ENCODE data around the gene KCP.
A peak's percentile ranks its signal among the peaks of the same experiment; 100 is the strongest.

Gene KCP

GRCh38 chr7:128830231-128831177 is 80.0 kb downstream of the KCP start, which contains the start of gene FLNC:
Gene FLNC, plus strand, starts transcription at chr7:128830406. Its CDS starts 232 bp downstream, at chr7:128830638.
- peak within 1 kb of the TSS; percentile 69 for H3K4me3 ChIP-seq (ENCODE audit: low read depth, low read length)
- peak; percentile 71 for DNase-seq (ENCODE audit: low read depth)
- TF ChIP-seq CTCF (conservative IDR thresholded peaks at IDR 0.05; ENCODE audit: low read depth, low read length) = no peak

GRCh38 chr7:128829391-128830166 is 80.9 kb downstream of the KCP start:
- DNase-seq (ENCODE audit: low read depth) = peak; percentile 24

GRCh38 chr7:128827971-128828711 is 82.4 kb downstream of the KCP start:
- H3K4me3 ChIP-seq (ENCODE audit: low read depth, low read length) = no peak overlapping the region
- peak; percentile 74 for DNase-seq (ENCODE audit: low read depth)
- no peak for TF ChIP-seq CTCF (conservative IDR thresholded peaks at IDR 0.05; ENCODE audit: low read depth, low read length)

More at GRCh38 chr7:128829391-128830166, 80.9 kb downstream of the KCP start:
- peak overlapping the region; percentile 32 for H3K4me3 ChIP-seq (ENCODE audit: low read depth, low read length)
- TF ChIP-seq CTCF (conservative IDR thresholded peaks at IDR 0.05; ENCODE audit: low read depth, low read length) = no peak

GRCh38 chr7:128827248-128827958 is 83.1 kb downstream of the KCP start:
- no peak for TF ChIP-seq CTCF (conservative IDR thresholded peaks at IDR 0.05; ENCODE audit: low read depth, low read length)
- H3K4me3 ChIP-seq (ENCODE audit: low read depth, low read length) = no peak overlapping the region
- DNase-seq (ENCODE audit: low read depth) = peak; percentile 64

GRCh38 chr7:128826916-128827247 is 83.6 kb downstream of the KCP start:
- no peak for TF ChIP-seq CTCF (conservative IDR thresholded peaks at IDR 0.05; ENCODE audit: low read depth, low read length)

More at GRCh38 chr7:128826916-128827247, 83.6 kb downstream of the KCP start:
- H3K4me3 ChIP-seq (ENCODE audit: low read depth, low read length) = no peak overlapping the region
- no peak for DNase-seq (ENCODE audit: low read depth)

Data from choroid plexus epithelial cell (primary cell).